ENCODE data around the gene CD274.
"Not testable (repeated sequence)": the region's sequence is repeated elsewhere in the genome, so short reads cannot be mapped to it uniquely, and the experiment has no call there.

The CD274 gene

DNA sequence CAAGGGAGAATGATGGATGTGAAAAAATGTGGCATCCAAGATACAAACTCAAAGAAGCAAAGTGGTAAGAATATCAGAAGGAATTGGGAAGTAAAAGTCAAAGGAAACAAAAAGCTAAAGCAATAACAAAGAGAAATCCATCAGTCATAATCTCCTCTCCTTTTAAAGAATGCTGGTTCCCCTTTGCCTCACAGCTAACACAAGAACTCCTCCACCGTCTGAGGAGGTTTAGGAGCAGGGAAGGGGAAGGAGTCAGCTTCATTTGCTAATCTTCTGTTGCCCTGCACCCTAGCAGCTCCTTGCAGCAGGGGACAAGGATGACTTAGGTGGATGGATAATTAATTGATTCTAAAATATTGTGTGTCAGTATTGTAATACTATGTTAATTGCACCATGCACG lies 16.4 kb downstream of the CD274 start:
- Mint-ChIP-seq H3K9me3 (peaks cover 3% of the 10 kb centered on the region), H3K27ac (peak overlapping the region; percentile 30), H3K36me3 (peaks cover 32% of the 10 kb centered on the region), H3K4me1 (peaks cover 9% of the 10 kb centered on the region), H3K27me3 (no peaks in the 10 kb centered on the region), H3K4me3 (no peak overlapping the region)
- DNase-seq (ENCODE audit: low spot score in 2 of 2), result no peak
- no peak for ATAC-seq (ENCODE audit: low read depth)

DNA sequence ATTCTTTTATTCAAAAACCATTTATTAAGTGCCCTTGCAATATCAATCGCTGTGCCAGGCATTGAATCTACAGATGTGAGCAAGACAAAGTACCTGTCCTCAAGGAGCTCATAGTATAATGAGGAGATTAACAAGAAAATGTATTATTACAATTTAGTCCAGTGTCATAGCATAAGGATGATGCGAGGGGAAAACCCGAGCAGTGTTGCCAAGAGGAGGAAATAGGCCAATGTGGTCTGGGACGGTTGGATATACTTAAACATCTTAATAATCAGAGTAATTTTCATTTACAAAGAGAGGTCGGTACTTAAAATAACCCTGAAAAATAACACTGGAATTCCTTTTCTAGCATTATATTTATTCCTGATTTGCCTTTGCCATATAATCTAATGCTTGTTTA lies 18.5 kb downstream of the CD274 start:
- Mint-ChIP-seq H3K36me3 (peaks cover 21% of the 10 kb centered on the region), H3K4me3 (no peak overlapping the region), H3K9me3 (peaks cover 3% of the 10 kb centered on the region), H3K27me3 (no peaks in the 10 kb centered on the region), H3K27ac (no peak overlapping the region), H3K4me1 (peaks cover 9% of the 10 kb centered on the region)
- no peak for DNase-seq (ENCODE audit: low spot score in 2 of 2)
- no peak for ATAC-seq (ENCODE audit: low read depth)

DNA sequence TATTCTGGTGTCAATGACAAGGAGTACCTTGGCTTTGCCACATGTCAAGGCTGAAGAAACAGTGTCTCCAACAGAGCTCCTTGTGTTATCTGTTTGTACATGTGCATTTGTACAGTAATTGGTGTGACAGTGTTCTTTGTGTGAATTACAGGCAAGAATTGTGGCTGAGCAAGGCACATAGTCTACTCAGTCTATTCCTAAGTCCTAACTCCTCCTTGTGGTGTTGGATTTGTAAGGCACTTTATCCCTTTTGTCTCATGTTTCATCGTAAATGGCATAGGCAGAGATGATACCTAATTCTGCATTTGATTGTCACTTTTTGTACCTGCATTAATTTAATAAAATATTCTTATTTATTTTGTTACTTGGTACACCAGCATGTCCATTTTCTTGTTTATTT lies 19.8 kb downstream of the CD274 start:
- H3K4me3 Mint-ChIP-seq, result no peak overlapping the region
- H3K36me3 Mint-ChIP-seq, result peaks cover 16% of the 10 kb centered on the region
- H3K27ac Mint-ChIP-seq, result no peak overlapping the region

DNA sequence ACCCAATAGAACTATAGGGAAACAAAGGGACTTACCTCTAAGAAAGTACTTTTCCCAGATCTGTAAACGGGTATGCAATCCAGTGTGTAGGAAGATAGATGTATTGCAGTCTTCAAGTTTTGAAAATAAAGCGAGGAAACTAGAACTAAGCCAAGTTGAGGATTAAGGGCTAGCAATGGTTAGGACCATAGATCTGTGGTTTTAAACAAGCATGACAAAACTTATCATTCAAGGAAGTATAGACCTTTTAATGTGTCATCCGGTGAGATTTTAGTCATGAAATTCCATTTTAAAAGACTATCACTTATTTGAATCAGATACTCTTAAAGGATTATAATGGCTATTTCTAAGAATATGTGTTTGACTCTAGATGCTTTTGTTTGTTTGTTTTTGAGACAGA lies 20.5 kb downstream of the CD274 start:
- ATAC-seq (ENCODE audit: low read depth) (no peak), DNase-seq (ENCODE audit: low spot score in 2 of 2) (no peak)
- Mint-ChIP-seq H3K4me1 (no peaks in the 10 kb centered on the region), H3K4me3 (no peak overlapping the region), H3K27ac (no peak overlapping the region), H3K36me3 (peaks cover 11% of the 10 kb centered on the region), H3K27me3 (no peaks in the 10 kb centered on the region), H3K9me3 (peaks cover 2% of the 10 kb centered on the region)

More for the DNA sequence above, 19.8 kb downstream of the CD274 start:
- H3K9me3 Mint-ChIP-seq, result peaks cover 5% of the 10 kb centered on the region
- H3K27me3 Mint-ChIP-seq, result no peaks in the 10 kb centered on the region
- no peak for ATAC-seq (ENCODE audit: low read depth)
- H3K4me1 Mint-ChIP-seq, result peaks cover 6% of the 10 kb centered on the region
- DNase-seq (ENCODE audit: low spot score in 2 of 2), result no peak

DNA sequence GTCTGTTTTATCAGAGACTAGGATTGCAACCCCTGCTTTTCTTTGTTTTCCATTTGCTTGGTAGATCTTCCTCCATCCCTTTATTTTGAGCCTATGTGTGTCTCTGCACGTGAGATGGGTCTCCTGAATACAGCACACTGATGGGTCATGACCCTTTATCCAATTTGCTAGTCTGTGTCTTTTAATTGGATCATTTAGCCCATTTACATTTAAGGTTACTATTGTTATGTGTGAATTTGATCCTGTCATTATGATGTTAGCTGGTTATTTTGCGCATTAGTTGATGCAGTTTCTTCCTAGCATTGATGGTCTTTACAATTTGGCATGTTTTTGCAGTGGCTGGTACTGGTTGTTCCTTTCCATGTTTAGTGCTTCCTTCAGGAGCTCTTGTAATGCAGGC lies 25.3 kb downstream of the CD274 start:
- H3K9me3 Mint-ChIP-seq; H3K4me3 Mint-ChIP-seq; H3K4me1 Mint-ChIP-seq; DNase-seq (ENCODE audit: low spot score in 2 of 2); H3K27me3 Mint-ChIP-seq; ATAC-seq (ENCODE audit: low read depth); H3K36me3 Mint-ChIP-seq; H3K27ac Mint-ChIP-seq: not testable (repeated sequence)

DNA sequence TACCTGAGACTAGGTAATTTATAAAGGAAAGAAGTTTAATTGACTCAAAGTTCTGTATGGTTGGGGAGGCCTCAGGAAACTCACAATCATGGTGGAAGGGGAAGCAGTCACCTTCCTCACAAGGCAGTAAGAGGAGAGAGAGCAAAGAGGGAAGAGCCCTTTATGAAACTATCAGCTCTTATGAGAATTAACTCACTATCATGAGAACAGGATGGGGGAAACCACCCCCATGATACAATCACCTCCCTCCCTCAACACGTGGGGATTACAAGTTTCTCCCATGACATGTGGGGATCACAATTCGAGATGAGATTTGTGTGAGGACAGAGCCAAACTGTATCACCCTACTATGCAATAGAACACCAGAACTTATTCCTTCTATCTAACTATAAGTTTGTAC lies 27.9 kb downstream of the CD274 start:
- Mint-ChIP-seq H3K27ac (no peak overlapping the region), H3K27me3 (no peaks in the 10 kb centered on the region), H3K9me3 (peaks cover 4% of the 10 kb centered on the region), H3K4me3 (no peak overlapping the region), H3K4me1 (peaks cover 7% of the 10 kb centered on the region), H3K36me3 (peaks cover 5% of the 10 kb centered on the region)
- ATAC-seq (ENCODE audit: low read depth) (no peak), DNase-seq (ENCODE audit: low spot score in 2 of 2) (no peak)

DNA sequence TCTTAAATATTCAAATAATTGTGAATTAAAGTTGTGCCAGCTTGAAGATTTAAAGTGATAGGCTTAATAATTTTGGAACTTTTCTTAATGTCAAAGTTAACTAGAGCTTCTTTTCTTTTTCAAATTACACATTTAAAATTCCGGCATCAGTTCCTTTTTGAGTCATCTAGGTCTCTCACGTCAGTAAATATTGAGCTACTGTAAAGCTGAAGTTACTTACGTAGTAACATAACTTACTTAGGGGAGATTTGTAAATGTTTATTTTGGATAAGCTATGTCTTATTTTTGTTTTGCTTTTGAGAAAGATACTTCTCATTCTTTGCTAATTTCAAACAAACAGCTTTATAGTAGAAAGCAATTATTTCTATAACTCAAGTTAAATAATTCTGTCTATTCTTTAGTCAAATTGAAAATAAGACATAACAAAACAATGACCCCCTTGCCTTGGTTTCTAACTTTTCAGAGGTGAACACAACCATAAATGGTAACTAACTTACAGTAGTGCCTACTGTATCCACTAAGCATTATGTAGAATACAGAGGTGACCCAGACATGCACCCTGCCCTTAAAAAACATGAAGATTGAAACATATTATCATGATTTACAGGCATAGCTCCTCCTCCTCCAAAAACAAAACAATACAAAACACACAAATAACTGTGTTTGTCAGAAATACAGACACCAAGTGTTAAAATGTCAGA lies 29.8 kb downstream of the CD274 start:
- Mint-ChIP-seq H3K9me3 (peaks cover 1% of the 10 kb centered on the region), H3K4me3 (no peak overlapping the region), H3K27me3 (no peaks in the 10 kb centered on the region), H3K36me3 (peaks cover 5% of the 10 kb centered on the region), H3K27ac (no peak overlapping the region), H3K4me1 (peaks cover 7% of the 10 kb centered on the region)
- ATAC-seq (ENCODE audit: low read depth) (no peak), DNase-seq (ENCODE audit: low spot score in 2 of 2) (no peak)

DNA sequence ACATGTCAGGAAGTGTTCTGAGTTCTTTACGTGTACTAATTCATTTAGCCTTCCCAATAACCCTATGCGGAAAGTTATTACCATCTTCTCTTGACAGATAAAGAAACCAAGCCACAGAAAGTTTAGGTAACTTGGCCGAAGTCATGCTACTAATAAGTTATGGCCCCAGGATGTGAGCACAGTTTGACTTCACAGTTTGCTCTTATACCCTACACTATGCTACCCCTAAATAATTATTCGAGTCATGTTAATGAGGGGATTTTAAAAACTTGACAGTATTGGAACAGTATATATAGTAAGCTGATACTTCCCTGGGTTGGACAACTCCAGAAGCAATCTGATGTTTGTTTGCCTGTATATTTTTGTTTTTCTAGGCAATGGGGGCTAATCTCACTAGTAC lies 30.6 kb downstream of the CD274 start:
- H3K4me3 Mint-ChIP-seq, result no peak overlapping the region
- no peak for ATAC-seq (ENCODE audit: low read depth)
- H3K27me3 Mint-ChIP-seq, result no peaks in the 10 kb centered on the region
- peaks cover 5% of the 10 kb centered on the region for H3K36me3 Mint-ChIP-seq
- peaks cover 1% of the 10 kb centered on the region for H3K9me3 Mint-ChIP-seq
- H3K4me1 Mint-ChIP-seq, result peaks cover 7% of the 10 kb centered on the region
- DNase-seq (ENCODE audit: low spot score in 2 of 2), result no peak
- no peak overlapping the region for H3K27ac Mint-ChIP-seq

DNA sequence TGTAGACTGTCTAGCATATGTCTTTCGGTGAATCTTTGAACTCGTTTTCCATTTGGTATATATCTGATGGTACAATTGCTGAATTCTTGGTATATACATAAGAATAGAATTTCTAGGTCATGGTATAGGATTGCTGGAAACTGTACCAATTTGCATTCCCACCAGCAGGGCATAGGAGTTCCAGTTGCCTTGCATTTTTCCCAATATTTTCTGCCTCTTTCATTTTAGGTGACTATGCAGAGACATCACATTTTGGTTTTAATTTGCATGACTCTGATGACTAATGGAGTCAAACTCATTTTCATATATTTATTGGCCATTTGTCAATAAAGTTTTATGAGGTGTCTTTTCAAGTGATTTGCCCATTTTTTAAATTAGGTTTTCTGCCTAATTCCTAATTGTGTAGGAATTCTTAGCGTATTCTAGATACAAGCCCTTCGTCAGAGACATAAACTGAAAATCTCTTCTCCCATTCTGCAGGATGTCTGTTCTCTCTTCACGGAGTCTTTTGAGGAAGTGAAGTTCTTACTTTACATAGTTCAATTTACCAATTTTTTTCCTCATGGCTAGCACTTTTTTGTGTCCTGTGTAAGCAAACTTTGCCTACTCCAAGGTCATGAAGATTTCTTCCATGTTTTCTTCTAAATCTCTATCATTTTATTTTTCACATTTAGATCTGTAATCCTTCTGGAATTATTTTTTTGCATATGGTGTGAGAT lies 31.1 kb downstream of the CD274 start:
- Mint-ChIP-seq H3K4me3 (no peak overlapping the region), H3K27me3 (no peaks in the 10 kb centered on the region), H3K27ac (no peak overlapping the region), H3K9me3 (no peaks in the 10 kb centered on the region), H3K36me3 (peaks cover under 1% of the 10 kb centered on the region), H3K4me1 (peaks cover 7% of the 10 kb centered on the region)
- ATAC-seq (ENCODE audit: low read depth), result peak; percentile 31
- DNase-seq (ENCODE audit: low spot score in 2 of 2), result no peak

DNA sequence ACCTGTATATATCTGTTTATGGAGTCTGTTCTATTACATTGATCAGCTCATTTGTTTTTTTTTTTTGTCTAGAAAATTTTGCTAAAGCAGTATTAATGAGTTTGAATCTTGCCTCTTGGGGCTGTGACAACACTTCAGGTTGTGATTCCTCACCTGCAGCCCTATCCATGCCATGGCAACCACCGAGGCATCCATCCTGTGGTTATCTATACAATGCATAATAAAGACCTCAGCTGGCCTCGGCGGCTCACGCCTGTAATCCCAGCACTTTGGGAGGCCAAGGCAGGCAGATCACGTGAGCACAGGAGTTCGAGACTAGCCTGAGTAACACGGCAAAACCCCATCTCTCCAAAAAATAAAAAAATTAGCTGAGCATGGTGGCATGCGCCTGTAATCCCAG lies 31.9 kb downstream of the CD274 start:
- no peak for ATAC-seq (ENCODE audit: low read depth)
- H3K27ac Mint-ChIP-seq, result no peak overlapping the region
- no peaks in the 10 kb centered on the region for H3K27me3 Mint-ChIP-seq
- no peaks in the 10 kb centered on the region for H3K9me3 Mint-ChIP-seq
- peaks cover 2% of the 10 kb centered on the region for H3K36me3 Mint-ChIP-seq
- DNase-seq (ENCODE audit: low spot score in 2 of 2), result no peak
- peaks cover 7% of the 10 kb centered on the region for H3K4me1 Mint-ChIP-seq
- H3K4me3 Mint-ChIP-seq, result no peak overlapping the region

DNA sequence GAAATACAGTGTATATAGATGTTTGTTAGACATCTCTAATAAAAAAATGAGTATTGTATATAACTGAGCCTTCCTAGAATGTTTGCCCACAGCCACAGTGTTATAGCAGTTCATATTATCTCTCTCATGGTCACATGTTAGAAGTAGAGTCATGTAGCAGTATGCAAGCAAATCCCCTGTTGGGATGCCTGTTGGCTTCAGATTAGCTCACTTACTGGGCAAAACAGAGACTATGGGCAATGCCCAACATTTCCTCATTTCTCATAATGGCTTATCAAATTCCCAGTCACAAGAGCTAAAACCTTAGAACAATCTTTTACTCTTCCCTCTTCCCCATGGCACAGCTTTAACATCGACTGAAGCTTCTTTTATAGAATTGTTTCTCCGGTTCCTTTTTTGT lies 33.0 kb downstream of the CD274 start:
- Mint-ChIP-seq H3K27me3 (no peaks in the 10 kb centered on the region), H3K4me1 (peaks cover 7% of the 10 kb centered on the region), H3K9me3 (no peaks in the 10 kb centered on the region), H3K36me3 (peaks cover 2% of the 10 kb centered on the region), H3K4me3 (no peak overlapping the region), H3K27ac (no peak overlapping the region)
- DNase-seq (ENCODE audit: low spot score in 2 of 2) (no peak), ATAC-seq (ENCODE audit: low read depth) (no peak)

DNA sequence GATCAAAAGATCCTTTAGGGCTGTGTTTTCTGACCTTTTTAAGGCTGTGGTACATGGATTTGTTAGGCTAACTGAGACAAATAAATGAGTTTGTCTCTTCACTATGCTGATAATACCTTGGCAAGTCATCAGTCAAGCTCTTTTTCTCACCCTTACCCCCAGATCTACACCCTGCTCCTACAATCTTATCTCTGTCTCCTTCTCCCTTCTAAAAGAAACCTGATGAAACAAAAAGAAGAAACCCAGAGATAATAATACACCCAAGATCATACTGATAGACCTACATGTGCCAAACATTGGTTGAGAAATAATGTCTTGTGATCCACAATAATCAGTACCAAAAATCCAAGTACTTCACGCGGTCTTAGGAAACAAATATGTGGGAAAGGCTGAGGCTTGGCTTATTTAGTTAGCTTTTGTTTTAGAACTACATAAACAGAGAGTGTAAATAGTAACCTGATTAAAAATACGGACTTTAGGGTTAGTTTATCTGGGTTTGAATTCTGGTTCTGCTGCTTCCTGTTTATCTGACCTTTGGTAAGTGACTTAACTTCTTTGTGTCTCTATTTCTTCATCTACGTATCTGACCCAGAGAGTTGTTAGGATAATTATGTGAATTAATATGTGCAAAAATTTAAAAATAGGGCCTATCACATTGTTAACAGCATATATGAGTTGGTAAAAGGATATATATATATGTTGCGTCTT lies 35.2 kb downstream of the CD274 start:
- Mint-ChIP-seq H3K27me3 (no peaks in the 10 kb centered on the region), H3K27ac (no peak overlapping the region), H3K4me3 (no peak overlapping the region), H3K4me1 (peaks cover 7% of the 10 kb centered on the region), H3K9me3 (no peaks in the 10 kb centered on the region), H3K36me3 (peaks cover 2% of the 10 kb centered on the region)
- DNase-seq (ENCODE audit: low spot score in 2 of 2) (no peak), ATAC-seq (ENCODE audit: low read depth) (no peak)

DNA sequence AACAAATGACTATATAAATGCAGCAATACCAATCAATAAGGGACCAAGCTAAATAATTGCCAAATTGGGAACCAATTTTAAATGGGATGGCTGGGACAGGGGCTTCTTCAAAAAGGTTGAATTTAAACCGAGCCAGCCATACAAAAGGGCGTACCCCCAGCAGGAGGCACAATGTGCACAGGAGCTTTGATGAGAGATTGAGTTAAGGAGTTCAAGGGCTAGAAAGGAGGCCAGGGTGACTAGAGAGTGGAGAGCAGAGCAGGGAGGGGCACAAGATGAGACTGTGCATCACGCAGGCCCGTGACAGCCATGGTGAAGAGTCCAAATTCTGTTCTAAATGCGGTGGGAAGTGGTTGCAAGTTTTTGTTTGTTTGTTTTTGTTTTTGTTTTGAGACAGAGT lies 36.6 kb downstream of the CD274 start:
- Mint-ChIP-seq H3K27me3 (no peaks in the 10 kb centered on the region), H3K9me3 (no peaks in the 10 kb centered on the region), H3K4me3 (no peak overlapping the region), H3K36me3 (peaks cover 2% of the 10 kb centered on the region), H3K27ac (no peak overlapping the region), H3K4me1 (peaks cover 2% of the 10 kb centered on the region)
- ATAC-seq (ENCODE audit: low read depth) (no peak), DNase-seq (ENCODE audit: low spot score in 2 of 2) (no peak)

DNA sequence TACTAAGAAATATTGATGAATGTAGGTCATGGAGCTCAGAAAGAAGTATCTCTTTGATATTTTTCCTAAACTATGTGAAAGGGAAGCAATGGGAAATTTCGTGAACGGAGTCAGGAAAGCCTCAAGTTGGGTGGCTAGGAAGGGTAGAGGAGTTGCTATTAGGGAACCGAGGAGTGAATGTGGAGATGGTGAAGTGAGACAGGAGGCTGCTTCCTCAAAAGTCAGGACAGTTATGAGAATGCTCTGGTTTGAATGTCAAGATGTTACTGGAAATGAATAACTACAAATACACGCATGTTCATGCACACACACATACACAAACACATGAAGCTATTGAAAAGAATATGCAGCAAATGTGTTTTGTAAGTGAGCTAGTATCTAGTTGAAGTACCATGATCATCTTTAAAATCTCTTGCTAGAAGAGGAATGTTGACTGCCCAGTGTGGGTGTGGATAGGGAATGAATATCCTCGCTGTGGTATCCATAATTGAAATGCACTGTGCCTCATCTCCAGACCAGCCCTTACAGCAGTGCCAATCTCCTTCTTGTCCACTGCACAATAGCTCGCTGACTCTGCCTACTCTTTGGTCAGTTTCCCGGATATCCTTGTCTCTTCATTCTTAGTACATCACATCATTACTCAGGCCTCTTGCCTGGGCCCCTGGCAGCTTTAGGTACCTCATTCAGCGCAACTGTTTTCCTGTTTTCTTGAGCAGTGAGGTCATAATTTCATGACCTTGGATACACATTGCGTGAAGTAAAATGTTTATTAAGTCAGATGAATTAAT lies 38.1 kb downstream of the CD274 start:
- DNase-seq (ENCODE audit: low spot score in 2 of 2) (no peak), ATAC-seq (ENCODE audit: low read depth) (no peak)
- H3K36me3 Mint-ChIP-seq, result peaks cover 2% of the 10 kb centered on the region
- no peak overlapping the region for H3K27ac Mint-ChIP-seq
- no peaks in the 10 kb centered on the region for H3K27me3 Mint-ChIP-seq
- peaks cover 4% of the 10 kb centered on the region for H3K4me1 Mint-ChIP-seq
- H3K9me3 Mint-ChIP-seq, result no peaks in the 10 kb centered on the region
- no peak overlapping the region for H3K4me3 Mint-ChIP-seq

All from memory B cell (primary cell).